HG03064 (cell line): ENCODE results near the gene ARHGAP26.

Source experiments
- ATAC-seq: cut with Tn5 transposase; IDR thresholded peaks from one replicate; pipeline ENCODE4 v1.9.1; 2021; ENCODE audit warnings: low read depth; ENCODE audit not compliant: unreplicated experiment

ARHGAP26 gene

DNA sequence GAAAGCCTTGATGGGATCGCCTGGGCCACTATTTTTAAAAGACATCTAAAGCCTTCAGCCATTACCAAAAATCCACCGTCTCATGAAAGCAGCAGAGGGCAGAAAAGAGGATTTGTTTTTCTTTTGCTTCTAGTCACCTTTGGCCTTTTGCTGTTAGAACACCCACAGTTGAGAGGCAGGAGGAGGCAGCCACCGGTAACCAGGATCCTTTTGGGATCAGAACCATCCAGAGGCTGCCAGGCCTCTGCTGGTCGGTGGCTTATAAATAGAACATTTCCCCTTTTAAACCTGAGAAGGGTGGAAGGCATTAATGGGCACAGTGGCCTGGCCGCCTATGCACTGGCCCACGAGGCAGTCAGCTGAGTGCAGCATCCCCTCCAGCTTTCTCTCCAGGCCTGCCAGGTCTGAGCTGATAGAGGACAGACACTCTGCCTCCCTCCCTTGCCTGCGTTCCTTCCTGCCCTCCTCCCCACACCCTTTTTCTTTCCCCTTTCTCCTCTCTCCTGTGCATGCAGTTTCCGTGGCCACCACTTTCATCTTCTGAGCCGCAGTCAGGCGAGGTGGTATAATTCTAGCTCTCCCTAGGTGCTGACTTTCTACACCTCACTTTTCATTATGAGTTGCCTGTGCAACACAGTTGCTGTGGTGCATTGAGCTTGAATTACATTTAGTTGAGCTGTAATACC, 253.4 kb downstream of the ARHGAP26 start:
- ATAC-seq = peak; percentile 60

DNA sequence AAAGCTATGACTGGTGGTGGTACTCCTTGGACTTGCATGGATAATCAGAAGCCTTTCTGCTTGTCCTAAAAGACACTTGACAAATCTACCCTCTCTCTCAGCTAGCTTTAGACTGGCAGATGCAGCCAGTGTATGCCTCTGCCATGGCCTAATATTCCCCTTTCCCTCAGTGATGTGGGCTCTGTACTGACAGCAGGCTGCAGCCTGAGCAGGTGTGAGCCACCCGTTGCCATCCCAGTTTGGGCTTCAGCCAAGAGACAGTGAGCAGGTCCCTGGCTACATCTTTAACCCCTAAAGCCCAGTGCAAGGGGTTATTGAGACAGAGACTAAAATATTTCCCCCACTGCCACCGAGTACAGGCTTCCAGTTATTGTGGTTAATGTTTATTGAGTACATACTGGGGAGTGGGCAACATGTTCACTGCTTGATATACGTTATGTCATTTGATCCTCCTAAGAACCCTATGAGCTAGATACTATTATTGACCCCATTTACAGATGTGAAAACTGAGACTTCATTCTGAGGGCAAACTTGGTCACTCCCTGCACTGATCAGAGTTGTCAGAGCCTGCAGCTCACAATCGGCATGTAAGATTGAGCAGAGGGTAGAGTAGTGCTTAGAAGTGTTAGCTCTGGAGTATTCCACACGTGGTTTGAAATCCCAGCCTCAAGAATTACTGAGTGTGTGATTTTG, 254.2 kb downstream of the ARHGAP26 start:
- no peak for ATAC-seq

DNA sequence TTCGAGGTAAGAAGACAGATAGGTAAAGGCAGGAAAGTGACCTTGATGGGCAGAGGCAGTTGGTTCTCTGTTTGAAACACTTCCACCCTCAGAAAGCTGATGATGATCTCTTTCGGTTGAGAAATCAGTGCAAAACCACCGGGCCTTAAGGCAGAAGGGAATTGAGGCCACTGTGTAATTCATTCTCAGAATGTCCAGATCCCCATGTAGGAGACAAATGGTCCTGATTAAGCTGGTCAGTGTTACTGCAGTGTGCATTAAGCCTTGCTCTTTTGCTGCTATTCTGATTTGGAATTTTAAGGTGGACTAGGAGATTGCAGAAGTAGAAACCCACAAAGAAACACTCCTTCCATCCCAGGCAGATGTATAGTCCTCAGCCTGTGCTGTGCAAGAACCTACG, 255.2 kb downstream of the ARHGAP26 start:
- no peak for ATAC-seq

DNA sequence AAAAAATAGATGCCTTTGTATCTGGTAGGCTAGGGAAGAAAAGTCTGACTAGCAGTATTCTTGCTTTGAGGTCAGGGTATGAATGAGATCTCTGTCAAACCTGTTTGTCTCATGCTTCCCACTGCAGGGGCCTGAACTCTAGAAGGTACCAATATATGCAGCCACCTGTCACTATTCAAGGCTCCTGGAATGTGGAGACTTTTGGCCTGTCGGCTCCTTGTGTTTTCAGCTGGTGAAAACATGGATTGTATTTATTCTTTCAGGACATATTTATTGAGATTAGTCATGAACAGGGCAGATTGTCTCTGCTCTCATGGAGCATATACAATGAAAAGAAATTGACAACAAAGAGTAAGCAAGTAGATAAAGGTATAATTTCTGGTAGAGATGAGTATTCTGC, 255.8 kb downstream of the ARHGAP26 start:
- ATAC-seq = no peak

DNA sequence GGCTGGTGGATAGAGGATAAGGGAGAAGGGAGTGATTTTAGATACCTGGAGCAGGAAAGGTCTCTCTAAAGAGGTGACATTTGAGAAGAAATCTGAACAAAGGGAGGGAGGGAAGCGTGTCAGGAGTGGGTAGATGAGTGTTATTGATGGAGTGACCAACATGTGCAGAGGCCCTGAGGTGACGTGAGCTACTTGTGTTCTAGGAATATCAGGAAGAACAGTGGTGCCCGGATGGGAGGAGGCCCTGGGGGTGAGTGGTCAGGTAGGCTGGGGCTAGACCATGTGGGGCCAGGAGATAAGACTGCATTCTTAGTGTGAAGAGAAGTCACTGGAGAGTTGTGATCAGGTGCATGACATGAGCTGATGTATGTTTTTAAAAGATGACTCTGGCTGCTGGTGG, 256.2 kb downstream of the ARHGAP26 start:
- ATAC-seq = no peak

DNA sequence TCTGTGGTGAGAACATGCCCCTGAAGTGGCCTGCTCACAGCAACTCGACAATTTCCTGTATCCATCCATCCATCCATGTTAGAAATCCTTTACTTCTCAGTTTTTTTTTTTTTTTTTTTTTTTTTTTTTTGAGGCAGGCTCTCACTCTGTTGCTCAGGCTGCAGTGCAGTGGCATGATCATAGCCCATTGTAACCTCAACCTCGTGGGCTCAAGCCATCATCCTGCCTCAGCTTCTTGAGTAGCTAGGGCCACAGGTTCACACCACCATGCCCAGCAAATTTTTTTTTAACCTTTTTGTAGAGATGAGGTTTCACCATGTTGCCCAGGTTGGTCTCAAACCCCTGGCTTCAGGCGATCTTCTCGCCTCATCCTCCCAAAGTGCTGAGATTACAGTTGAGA, 259.1 kb downstream of the ARHGAP26 start:
- ATAC-seq = no peak

DNA sequence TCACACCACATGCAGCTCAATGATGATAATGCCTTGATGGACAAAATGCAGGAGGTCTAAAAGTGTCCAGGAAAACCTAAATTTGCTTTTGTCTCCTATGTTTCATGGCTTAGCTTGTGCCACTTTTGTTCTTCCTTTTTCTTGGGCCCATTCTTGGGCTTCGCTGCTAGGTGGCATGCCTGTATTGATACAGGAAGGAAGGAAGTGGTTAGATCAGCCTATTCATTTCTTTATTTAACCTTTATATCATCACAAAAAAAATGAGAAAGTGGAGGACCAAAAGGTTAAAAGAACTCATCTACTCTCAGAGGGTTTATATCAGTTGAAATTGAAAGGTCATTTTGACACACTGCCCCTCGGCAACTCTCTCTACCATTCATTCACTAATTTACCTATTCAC, 260.2 kb downstream of the ARHGAP26 start:
- ATAC-seq = no peak

DNA sequence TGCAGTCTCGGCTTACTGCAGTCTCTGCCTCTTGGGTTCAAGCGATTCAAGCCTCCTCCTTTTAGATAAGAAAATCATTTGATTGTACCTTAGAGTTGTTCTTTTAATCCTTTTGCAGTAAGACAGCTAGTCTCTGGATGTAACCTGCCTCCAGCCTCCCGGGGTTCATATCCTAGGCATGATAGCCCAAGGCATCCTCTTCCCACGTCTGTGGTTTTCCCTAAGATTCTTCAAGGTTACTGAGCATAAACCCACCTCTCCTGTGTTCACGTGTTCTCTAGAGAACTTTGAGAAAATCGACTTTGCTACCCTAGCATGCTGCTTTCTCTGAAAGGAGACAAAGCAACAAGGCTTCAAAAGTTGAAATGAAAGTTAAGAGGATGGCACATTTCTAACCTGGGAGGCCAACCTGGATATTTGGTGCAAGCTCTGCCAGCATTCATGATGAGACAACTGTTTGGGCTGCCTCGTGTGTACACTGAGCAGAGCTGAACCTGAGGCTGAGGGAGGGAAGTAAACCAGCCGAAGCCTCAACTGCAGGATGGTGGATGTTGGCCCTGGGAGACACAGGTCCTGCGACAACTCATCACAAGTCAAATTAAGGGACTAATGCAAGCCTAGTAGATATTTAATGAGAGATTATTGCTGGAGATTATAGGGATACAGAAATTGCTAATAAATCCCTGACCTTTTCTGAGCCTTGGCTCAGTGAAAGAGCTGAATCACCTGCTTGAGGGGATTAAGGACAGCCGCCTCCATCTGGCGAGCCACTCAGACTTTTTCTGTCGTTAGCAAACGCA, 261.8 kb downstream of the ARHGAP26 start:
- ATAC-seq = no peak

DNA sequence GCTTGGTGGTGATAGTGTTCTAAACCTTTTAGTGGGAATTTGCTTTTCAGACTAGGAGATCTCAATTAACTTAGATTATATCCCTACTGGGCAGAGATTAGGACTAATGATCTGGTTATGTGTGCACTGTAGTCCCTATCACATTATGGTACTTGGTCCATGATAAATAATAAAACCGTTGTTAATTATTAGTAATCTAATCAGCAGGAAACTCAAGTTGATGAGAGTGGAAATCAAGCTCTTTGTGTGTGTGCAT, 262.3 kb downstream of the ARHGAP26 start:
- no peak for ATAC-seq

DNA sequence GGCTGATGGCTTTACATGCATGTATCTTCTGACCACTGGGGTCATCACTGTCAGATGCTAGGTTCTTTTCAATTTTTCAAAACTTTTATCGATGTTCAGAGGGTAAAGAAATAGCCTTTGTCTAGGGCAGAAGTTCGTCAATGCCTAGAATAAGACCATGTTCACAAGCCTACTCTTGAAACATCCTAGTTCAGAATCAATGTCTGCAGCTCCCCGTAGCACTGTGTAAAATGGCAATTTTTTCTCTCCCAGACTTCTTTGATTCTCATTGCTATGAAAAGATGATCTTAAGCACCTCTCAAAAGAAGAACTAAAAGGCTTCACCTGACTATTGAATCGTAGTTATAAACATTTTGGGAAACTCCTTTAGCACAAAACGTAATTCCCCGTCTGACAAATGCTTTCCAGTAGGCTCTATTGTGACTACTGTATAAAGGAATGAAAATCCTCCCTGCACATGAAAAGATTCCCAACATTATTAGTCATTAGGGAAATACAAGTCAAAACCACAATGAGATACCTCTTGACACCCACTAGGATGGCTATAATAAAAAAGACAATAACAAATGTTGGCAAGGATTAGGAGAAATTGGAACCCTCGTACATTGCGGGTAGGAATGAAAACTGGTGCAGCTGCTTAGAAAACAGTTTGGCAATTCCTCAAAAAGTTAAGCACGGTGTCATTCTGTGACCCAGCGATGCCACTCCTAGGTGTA, 263.5 kb downstream of the ARHGAP26 start:
- no peak for ATAC-seq

DNA sequence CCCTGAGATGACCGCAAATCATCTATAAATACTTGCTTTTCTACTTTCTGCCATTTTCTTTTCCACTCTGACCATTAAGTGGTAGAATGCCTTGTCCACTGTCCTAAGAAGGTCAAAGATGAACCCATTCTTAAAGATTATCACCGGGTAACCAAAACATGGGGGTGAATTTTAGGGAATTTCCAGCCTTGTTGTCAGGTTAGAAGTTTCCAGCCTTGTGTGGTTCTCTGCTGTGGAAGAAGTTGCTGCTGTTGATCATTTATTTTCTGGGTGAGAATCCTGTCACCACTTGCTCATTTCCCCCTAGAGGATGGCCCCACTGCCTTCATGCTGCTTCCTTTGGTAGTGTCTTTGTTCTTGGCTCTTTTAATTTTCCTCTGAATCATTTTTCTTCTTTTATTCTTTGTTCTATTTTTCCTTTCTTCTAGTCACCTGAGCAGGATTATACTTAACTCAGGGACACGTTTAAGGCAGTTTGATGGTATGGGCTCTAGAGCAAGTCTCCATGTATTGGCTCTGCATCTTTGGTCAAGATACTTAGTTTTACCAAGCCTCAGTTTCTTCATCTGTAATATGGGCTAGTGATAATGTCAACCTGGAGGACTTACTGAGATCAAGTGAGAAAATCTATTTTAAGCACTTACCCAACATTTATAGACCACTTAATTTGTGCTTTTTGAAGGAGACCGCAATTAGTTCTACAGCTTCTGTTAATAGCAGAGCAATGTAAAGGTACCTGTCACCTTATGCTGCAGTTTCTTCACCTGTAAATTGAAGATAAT, 266.2 kb downstream of the ARHGAP26 start:
- no peak for ATAC-seq

DNA sequence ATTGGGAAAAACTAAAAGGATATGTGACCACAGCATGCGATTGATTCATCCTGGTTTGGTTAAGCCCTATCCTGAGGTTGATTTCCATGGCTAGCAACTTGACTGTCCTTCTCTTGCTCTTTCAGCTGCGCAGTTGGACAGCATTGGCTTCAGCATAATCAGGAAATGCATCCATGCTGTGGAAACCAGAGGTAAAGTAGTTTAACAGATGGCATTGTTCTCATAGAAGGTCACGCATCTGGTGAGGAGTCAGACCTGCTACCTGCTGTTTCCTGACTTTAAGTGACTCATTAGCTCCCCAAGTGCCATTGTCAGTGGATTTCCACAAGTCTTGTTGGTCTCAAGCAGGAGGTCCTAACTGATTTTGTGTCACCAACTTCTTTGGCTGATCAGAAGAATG, 266.9 kb downstream of the ARHGAP26 start:
- no peak for ATAC-seq

DNA sequence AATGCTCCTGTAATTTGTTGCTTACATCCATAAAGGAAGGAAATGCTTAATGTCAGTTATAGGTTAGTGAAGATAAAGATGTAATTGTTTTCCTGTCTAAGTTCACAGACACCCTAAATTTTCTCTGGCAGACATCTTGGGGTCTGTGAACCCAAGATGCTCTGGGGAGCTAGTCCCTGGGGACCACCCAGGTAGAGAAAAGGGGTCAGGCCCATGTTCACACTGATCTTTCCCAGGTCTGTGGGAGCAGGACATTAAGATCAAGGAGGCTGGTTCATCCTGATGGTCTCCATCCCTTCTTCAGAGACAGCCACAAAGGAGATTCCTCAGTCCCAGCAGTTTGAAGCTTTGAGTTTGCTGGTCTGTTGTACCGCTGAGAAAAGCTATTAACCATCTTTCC, 267.5 kb downstream of the ARHGAP26 start:
- no peak for ATAC-seq

DNA sequence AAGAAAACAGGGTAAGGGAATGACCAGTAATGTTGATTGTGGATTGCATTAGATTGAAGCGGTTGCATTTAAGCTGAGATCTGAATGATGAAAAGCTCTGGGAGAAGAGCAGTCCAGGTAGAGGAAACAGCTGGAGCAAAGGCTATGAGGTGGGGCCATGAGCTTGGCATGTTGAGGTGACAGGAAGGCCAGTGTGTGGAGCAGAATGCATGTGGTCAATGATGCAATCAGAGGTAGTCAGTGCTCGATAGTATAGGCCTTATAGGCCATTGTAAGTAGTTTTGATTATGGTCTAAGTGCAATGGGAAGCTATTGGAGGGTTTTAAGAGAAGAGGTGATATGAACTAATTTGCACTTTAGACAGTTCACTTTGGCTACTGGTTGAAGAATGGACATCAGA, 270.4 kb downstream of the ARHGAP26 start:
- no peak for ATAC-seq

DNA sequence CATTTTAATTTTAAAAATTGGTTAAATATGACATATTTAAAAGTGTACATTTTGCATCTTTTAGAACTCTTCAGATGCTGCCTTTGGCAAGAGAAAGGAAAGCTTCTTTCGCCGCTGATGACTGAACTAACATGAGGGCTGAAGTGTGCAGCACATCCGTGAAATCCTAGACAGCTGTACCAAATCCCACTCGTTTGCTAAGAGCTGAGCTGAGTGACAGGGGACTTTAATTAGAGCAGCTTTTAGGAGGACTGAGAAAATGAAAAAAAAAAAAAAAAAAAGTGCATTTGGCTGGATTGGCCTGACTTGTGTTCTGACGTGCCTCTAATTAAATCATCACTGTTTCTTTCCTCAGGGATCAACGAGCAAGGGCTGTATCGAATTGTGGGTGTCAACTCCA, 271.3 kb downstream of the ARHGAP26 start:
- ATAC-seq = no peak

DNA sequence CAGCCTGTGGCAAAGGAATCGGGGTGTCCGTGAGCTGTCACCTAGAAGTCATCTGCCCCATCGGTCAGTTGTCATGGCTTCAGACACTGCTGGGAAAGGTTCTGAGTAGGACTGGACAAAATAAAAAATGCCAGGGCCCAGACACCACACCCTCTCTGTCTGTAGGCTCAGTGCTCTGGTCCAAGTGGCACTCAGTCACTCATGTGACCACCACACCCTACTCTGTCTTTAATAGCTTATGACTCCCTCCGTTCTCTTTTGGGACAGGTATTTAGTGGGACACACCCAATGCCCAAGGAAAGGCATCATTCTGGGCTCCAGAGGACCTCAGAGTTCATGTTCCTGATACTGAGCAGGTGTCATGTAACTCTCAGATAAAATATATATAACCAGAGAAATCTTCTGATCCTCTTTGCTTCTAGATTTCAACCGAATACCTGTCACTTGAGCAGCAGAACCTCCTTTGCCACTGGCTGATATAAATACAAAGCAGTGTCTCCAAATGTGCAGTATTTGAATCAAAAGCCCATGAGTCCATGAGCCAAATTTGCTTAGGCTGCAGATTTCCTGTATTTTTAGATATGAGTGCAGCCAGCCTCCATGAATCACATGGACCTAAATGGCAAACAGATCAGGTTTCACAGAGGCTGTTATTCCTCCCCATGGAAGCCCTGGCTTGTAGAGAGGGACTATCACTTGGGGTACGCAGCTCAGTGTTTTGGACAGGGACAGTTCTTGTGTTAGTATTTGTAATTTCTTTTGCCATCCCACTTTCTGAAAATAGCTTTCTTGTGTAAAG, 272.0 kb downstream of the ARHGAP26 start:
- ATAC-seq = no peak

DNA sequence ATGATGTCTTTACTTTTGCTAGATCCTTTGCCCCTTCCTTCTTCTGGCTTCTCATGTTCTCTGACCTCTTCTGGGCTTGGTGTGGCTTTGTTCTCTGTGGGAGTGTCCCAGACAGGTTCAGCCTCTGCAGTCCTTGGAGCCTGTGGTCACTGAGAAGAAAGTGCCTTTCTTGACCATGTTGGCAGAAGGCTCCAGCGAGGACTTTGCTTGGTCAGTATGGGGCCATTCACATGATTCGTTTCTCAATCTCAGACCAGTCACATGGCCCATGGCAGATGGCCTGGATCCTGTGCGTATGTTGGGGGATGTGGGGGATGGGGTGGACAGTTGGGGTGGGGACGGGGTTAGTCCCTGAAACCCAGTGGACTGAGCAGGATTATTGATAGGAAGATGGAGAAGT, 274.1 kb downstream of the ARHGAP26 start:
- no peak for ATAC-seq

DNA sequence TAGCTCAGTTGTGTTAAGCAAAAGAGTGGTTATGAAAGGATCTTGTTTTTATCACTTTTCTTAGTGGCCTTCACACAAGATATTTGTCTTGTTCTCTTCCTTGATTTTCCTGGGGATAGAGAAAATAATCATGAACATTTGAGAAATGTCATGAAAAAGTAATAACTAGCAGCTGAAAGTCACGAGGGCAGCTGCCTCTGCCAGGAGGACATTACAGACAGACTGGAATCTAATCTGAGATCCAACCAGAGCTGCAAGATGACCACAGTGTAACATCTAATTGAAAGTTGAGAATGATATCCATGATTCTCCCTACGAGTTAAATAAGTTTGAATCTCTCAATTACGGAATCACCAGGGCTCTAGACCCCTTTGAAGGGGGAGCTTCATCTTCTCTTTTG, 274.9 kb downstream of the ARHGAP26 start:
- ATAC-seq = no peak

DNA sequence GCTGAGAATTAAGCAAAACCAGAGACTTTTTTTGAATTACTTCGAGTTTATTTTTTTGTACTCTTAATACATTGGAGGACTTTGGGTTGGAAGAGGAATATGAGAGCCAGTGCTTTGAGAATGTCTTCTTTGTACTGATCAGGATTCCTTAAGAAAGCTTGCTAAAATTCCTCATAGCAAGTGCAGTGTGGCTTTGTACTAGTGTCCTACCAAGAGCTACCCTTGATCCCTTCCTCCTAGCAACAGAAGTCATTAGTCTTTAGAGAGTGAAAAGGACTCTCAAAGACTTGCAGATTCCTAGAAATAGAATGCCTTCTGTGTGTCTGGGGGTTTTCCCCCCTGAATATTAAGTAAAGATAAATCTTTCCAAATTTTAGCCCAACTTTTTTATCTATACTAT, 276.1 kb downstream of the ARHGAP26 start:
- no peak for ATAC-seq

DNA sequence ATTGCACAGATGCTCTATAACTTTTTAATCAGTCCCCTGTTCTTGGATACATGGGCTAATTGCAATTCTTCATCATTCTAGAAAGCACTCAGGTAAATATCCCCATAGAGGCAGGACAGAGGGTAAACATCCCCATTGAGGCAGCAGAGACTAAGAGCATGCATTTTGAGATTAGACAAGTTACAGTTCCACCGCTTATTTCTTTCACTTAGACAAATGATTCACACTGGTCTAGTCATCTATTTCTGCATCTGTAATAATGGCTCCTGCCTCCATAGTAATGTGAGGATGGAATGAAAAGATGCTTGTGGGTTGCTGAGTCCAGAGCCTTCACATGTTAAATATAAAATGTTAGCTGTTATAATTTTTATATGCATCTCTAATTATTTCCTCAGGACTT, 276.9 kb downstream of the ARHGAP26 start:
- ATAC-seq = no peak
